IMR-90 (cell line): ENCODE results near the gene STX2. TPM values are rescaled to one million over a fixed set of nuclear protein-coding genes. Genes with fewer than 3 reads are reported as not detected.

Source experiments
- ATAC-seq: fragments of 200-7000 bp; cut with Tn5 transposase; 2 replicates; pipeline ENCODE4 v1.9.1; 2020; ENCODE audit warnings: low read depth, mild to moderate bottlenecking, moderate library complexity
- BruUV-seq: library from RNA; stranded (reverse); fragments of 400-500 nt; replicated peaks from 2 replicates; lab custom pipeline; 2021; lab: Mats Ljungman, UMichigan
- CTCF ChIA-PET: fragments of 300-600 bp; formaldehyde crosslinking; extraction: SDS; loops from one replicate; lab custom pipeline; 2021; ENCODE audit warnings: antibody characterized with exemption; lab: Yijun Ruan, JAX
- POLR2A ChIA-PET: fragments of 300-600 bp; sonication (Branson Sonifier 250); formaldehyde crosslinking; loops from one replicate; lab custom pipeline; 2022; ENCODE audit warnings: antibody characterized with exemption; ENCODE audit not compliant: unreplicated experiment; lab: Charles Lee
- DNase-seq: peaks from one replicate; pipeline ENCODE4 v3.0.0; 2013
- H2AFZ ChIP-seq: replicated peaks from 2 replicates; pipeline ENCODE3; 2013; ENCODE audit warnings: low read length, mild to moderate bottlenecking; ENCODE audit not compliant: poor library complexity
- H2AK5ac ChIP-seq: 2 replicates; pipeline ENCODE4 v1.6.1; 2013; ENCODE audit warnings: low read depth, low read length, inconsistent platforms
- H2AK9ac ChIP-seq: replicated peaks from 2 replicates; pipeline ENCODE3; 2013; ENCODE audit warnings: mild to moderate bottlenecking, low read depth, low read length, moderate library complexity; ENCODE audit not compliant: poor library complexity
- H2BK120ac ChIP-seq: 2 replicates; pipeline ENCODE4 v1.6.1; 2013; ENCODE audit warnings: low read depth, low read length, inconsistent platforms
- H2BK15ac ChIP-seq: 3 replicates; pipeline ENCODE4 v1.6.1; 2013; ENCODE audit warnings: low read depth, low read length, inconsistent platforms
- H2BK20ac ChIP-seq: 2 replicates; pipeline ENCODE4 v1.6.1; 2013; ENCODE audit warnings: low read depth, mild to moderate bottlenecking, inconsistent platforms, low read length, moderate library complexity
- H2BK5ac ChIP-seq: 2 replicates; pipeline ENCODE4 v1.6.1; 2013; ENCODE audit warnings: mild to moderate bottlenecking, low read depth, low read length, inconsistent platforms; ENCODE audit not compliant: poor library complexity, severe bottlenecking
- H3K14ac ChIP-seq: replicated peaks from 2 replicates; pipeline ENCODE4 v1.6.1; 2013; ENCODE audit warnings: low read depth, low read length, inconsistent platforms
- H3K18ac ChIP-seq: 2 replicates; pipeline ENCODE4 v1.6.1; 2013; ENCODE audit warnings: low read depth, low read length, control low read depth
- H3K23ac ChIP-seq: 2 replicates; pipeline ENCODE4 v1.6.1; 2013; ENCODE audit warnings: low read depth, low read length, inconsistent platforms
- H3K27ac ChIP-seq: 2 replicates; pipeline ENCODE4 v1.5.1; 2013; ENCODE audit warnings: mild to moderate bottlenecking, control low read depth, low read length; ENCODE audit not compliant: insufficient read depth
- H3K27me3 ChIP-seq: 2 replicates; pipeline ENCODE4 v1.6.1; 2013; ENCODE audit warnings: low read length; ENCODE audit not compliant: control insufficient read depth, insufficient read depth
- H3K36me3 ChIP-seq: 2 replicates; pipeline ENCODE4 v1.6.1; 2013; ENCODE audit warnings: low read length, mixed read lengths; ENCODE audit not compliant: control insufficient read depth, insufficient read depth
- H3K4ac ChIP-seq: 2 replicates; pipeline ENCODE4 v1.6.1; 2013; ENCODE audit warnings: low read depth, low read length, inconsistent platforms
- H3K4me1 ChIP-seq: 2 replicates; pipeline ENCODE4 v1.6.1; 2013; ENCODE audit warnings: low read length, mixed read lengths; ENCODE audit not compliant: control insufficient read depth, insufficient read depth
- H3K4me2 ChIP-seq: 2 replicates; pipeline ENCODE4 v1.6.1; 2013; ENCODE audit warnings: low read depth, mild to moderate bottlenecking, control low read depth, low read length, moderate library complexity
- H3K4me3 ChIP-seq: 2 replicates; pipeline ENCODE4 v1.5.1; 2013; ENCODE audit warnings: low read depth, mild to moderate bottlenecking, control low read depth, low read length, moderate library complexity; ENCODE audit not compliant: insufficient read depth
- H3K56ac ChIP-seq: 2 replicates; pipeline ENCODE4 v1.6.1; 2013; ENCODE audit warnings: low read length, inconsistent platforms; ENCODE audit not compliant: insufficient read depth; ENCODE audit errors: extremely low read depth
- H3K79me1 ChIP-seq, 2 experiments: 2 replicates each; pipeline ENCODE4 v1.6.1; 2013; ENCODE audit warnings: low read length in 2 of 2, inconsistent platforms in 1 of 2, low read depth in 1 of 2
- H3K9ac ChIP-seq: 2 replicates; pipeline ENCODE4 v1.6.1; 2013; ENCODE audit warnings: low read depth, low read length, control low read depth
- H3K9me1 ChIP-seq: 2 replicates; pipeline ENCODE4 v1.6.1; 2013; ENCODE audit warnings: low read length, inconsistent platforms; ENCODE audit not compliant: insufficient read depth
- H3K9me3 ChIP-seq: 2 replicates; pipeline ENCODE4 v1.6.1; 2013; ENCODE audit warnings: low read length; ENCODE audit not compliant: control insufficient read depth, insufficient read depth
- H4K20me1 ChIP-seq: 2 replicates; pipeline ENCODE4 v1.6.1; 2013; ENCODE audit warnings: low read length, inconsistent platforms; ENCODE audit not compliant: insufficient read depth
- H4K5ac ChIP-seq: 2 replicates; pipeline ENCODE4 v1.6.1; 2013; ENCODE audit warnings: mild to moderate bottlenecking, low read depth, low read length, control low read depth
- H4K8ac ChIP-seq, 2 experiments: 2 replicates each; pipeline ENCODE4 v1.6.1; 2013; ENCODE audit warnings: low read depth in 2 of 2, low read length in 2 of 2, control low read depth in 1 of 2, inconsistent platforms in 1 of 2
- H4K91ac ChIP-seq: 2 replicates; pipeline ENCODE4 v1.6.1; 2013; ENCODE audit warnings: low read depth, low read length, inconsistent platforms; ENCODE audit not compliant: insufficient read depth
- BHLHE40 ChIP-seq: fragments of 150-350 bp; IDR thresholded peaks from 2 replicates; pipeline ENCODE4 v1.6.1; 2016; ENCODE audit warnings: mild to moderate bottlenecking, low read depth, low read length
- CHD1 ChIP-seq: IDR thresholded peaks from 2 replicates; pipeline ENCODE4 v1.6.1; 2012; ENCODE audit warnings: low read depth, low read length, improper control_type of control experiment
- ELK1 ChIP-seq: fragments of 150-350 bp; IDR thresholded peaks from 2 replicates; pipeline ENCODE4 v1.6.1; 2016; ENCODE audit warnings: low read depth, mild to moderate bottlenecking, low read length, moderate library complexity, borderline replicate concordance
- MXI1 ChIP-seq: IDR thresholded peaks from 2 replicates; pipeline ENCODE4 v1.6.1; 2012; ENCODE audit warnings: low read depth, mild to moderate bottlenecking, low read length, moderate library complexity, borderline replicate concordance
- RCOR1 ChIP-seq: IDR thresholded peaks from 2 replicates; pipeline ENCODE4 v1.6.1; 2012; ENCODE audit warnings: mild to moderate bottlenecking, low read length, improper control_type of control experiment; ENCODE audit not compliant: insufficient replicate concordance
- RFX5 ChIP-seq: IDR thresholded peaks from 2 replicates; pipeline ENCODE4 v1.8.0; 2012; ENCODE audit warnings: low read depth, mild to moderate bottlenecking, low read length, moderate library complexity
- SMC3 ChIP-seq: fragments of 150-350 bp; IDR thresholded peaks from 2 replicates; pipeline ENCODE4 v1.6.1; 2016; ENCODE audit warnings: low read depth, mild to moderate bottlenecking, antibody characterized with exemption, low read length, moderate library complexity
- WGBS, 2 experiments: methylation state at CpG; one replicate each; pipeline versions ENCODE4 v1.1.5 to v1.1.7; 2013; ENCODE audit warnings: missing lambda C conversion rate in 2 of 2; ENCODE audit not compliant: insufficient read length in 1 of 2; ENCODE audit errors: extremely low coverage in 2 of 2; 5-methylcytosine and 5-hydroxymethylcytosine counted together
- dilution Hi-C: fragments of 300-500 bp; cut with HindIII; formaldehyde crosslinking; loops from one replicate; pipeline ENCODE4 v1.14.3; 2018; ENCODE audit warnings: low sequenced_read_pairs; ENCODE audit not compliant: unreplicated experiment
- in situ Hi-C: fragments of 300-500 bp; cut with MboI; formaldehyde crosslinking; loops from 3 replicates; pipeline ENCODE4 v1.14.3; 2019; ENCODE audit warnings: low sequenced_read_pairs, inconsistent platforms, mixed read lengths
- intact Hi-C: fragments of 100-400 bp; cut with micrococcal nuclease; formaldehyde crosslinking; loops from 2 replicates; pipeline ENCODE4 v1.10.0; 2022
- polyA plus RNA-seq, 3 experiments: library from polyadenylated mRNA; depleted of rRNA; stranded (reverse); fragments of >200 nt; gene quantifications; 2 replicates each; pipeline ENCODE4 v1.2.3, GENCODE V29; 2012; ENCODE audit warnings: low replicate concordance in 1 of 3
- total RNA-seq: library from RNA; depleted of rRNA; stranded (reverse); fragments of >200 nt; gene quantifications from 2 replicates; pipeline ENCODE4 v1.2.3, GENCODE V29; 2012
- TF ChIP-seq, protein P1 (sequence below): conservative IDR thresholded peaks from 2 replicates; pipeline ENCODE4 v1.5.1; 2012; ENCODE audit warnings: mild to moderate bottlenecking, low read depth, low read length, improper control_type of control experiment

Gene STX2
- total and polyA plus RNA-seq, 2 of the 4 experiments (the other 2 are of a cell fraction): 26.9 to 32.5 TPM

- Histone ChIP-seq H2BK120ac (no peak overlapping the region), H2BK20ac (no peak overlapping the region), H3K23ac (no peak overlapping the region), H2BK15ac (no peak overlapping the region), H4K20me1 (no peaks in the 10 kb centered on the region), H4K91ac (no peak overlapping the region), H2BK5ac (no peak overlapping the region), H3K14ac (no peak overlapping the region), H2AFZ (no peak overlapping the region), H3K9me3 (no peaks in the 10 kb centered on the region), H3K4ac (no peak overlapping the region), H2AK9ac (no peak overlapping the region), H4K5ac (no peak overlapping the region), H3K9me1 (no peaks in the 10 kb centered on the region), H4K8ac (no peak overlapping the region), H3K27me3 (peaks cover 12% of the 10 kb centered on the region), H3K27ac (no peak overlapping the region), H2AK5ac (no peak overlapping the region), H3K4me2 (no peak overlapping the region), H3K79me1 (no peaks in the 10 kb centered on the region), H3K18ac (no peak overlapping the region), H3K56ac (no peak overlapping the region), H3K4me3 (no peak overlapping the region), H3K9ac (no peak overlapping the region), H3K4me1 (no peaks in the 10 kb centered on the region; the same call in 1 of the 2 replicates), H3K36me3 (no peaks in the 10 kb centered on the region)
- dilution Hi-C loops: no loop called here
- intact Hi-C loops: no loop called here
- in situ Hi-C loops: no loop called here
- DNase-seq (no peak), ATAC-seq (no peak)
- no TSS peak for BruUV-seq
- TF ChIP-seq CHD1: no peak
- TF ChIP-seq SMC3: no peak
- no peak for TF ChIP-seq RCOR1
- TF ChIP-seq RFX5: no peak
- TF ChIP-seq ELK1: no peak
- TF ChIP-seq, protein P1, sequence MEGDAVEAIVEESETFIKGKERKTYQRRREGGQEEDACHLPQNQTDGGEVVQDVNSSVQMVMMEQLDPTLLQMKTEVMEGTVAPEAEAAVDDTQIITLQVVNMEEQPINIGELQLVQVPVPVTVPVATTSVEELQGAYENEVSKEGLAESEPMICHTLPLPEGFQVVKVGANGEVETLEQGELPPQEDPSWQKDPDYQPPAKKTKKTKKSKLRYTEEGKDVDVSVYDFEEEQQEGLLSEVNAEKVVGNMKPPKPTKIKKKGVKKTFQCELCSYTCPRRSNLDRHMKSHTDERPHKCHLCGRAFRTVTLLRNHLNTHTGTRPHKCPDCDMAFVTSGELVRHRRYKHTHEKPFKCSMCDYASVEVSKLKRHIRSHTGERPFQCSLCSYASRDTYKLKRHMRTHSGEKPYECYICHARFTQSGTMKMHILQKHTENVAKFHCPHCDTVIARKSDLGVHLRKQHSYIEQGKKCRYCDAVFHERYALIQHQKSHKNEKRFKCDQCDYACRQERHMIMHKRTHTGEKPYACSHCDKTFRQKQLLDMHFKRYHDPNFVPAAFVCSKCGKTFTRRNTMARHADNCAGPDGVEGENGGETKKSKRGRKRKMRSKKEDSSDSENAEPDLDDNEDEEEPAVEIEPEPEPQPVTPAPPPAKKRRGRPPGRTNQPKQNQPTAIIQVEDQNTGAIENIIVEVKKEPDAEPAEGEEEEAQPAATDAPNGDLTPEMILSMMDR: no peak
- TF ChIP-seq BHLHE40: no peak
- TF ChIP-seq MXI1: no peak
- CTCF ChIA-PET: no interaction called here
- WGBS, 2 experiments: 80% methylated on average over 4 of the region's 12 CpGs; no CpG with 5 or more reads in 1 of the 2 experiments
- POLR2A ChIA-PET: no interaction called here
Observed at GRCh38 chr12:130850418-130851021, 11.5 kb upstream of the STX2 start.
